Neural cell (in vitro differentiated cells): Measurements from ENCODE around the gene SLC25A48. TPM values are rescaled to one million over a fixed set of nuclear protein-coding genes. Genes with fewer than 3 reads are reported as not detected.

Source experiments
- H2AFZ ChIP-seq: fragments of 200-600, 300-800 bp; sonication (generic), shearing (Covaris generic); 2 replicates; pipeline ENCODE4 v1.6.0; 2014; ENCODE audit warnings: low read depth, mild to moderate bottlenecking, antibody characterized with exemption, low read length, moderate library complexity
- H3F3A ChIP-seq: fragments of 200-600 bp; shearing (Covaris generic); 2 replicates; pipeline ENCODE4 v1.6.1; 2016; ENCODE audit warnings: mild to moderate bottlenecking, moderate library complexity, mixed read lengths, antibody characterized with exemption, low read length; ENCODE audit not compliant: insufficient read depth, poor library complexity, severe bottlenecking
- H3K27ac ChIP-seq: fragments of 200-600, 300-800 bp; sonication (generic), shearing (Covaris generic); 2 replicates; pipeline ENCODE4 v1.5.1; 2014; ENCODE audit warnings: mild to moderate bottlenecking, low read length, moderate library complexity
- H3K27me3 ChIP-seq: fragments of 300-800, 200-600 bp; sonication (generic), shearing (Covaris generic); 2 replicates; pipeline ENCODE4 v1.6.0; 2014; ENCODE audit warnings: mild to moderate bottlenecking, low read depth, low read length, moderate library complexity; ENCODE audit not compliant: insufficient read depth
- H3K36me3 ChIP-seq: fragments of 300-800, 200-600 bp; sonication (generic), shearing (Covaris generic); 2 replicates; pipeline ENCODE4 v1.5.1; 2014; ENCODE audit warnings: mild to moderate bottlenecking, antibody characterized with exemption, low read length, moderate library complexity; ENCODE audit not compliant: insufficient read depth
- H3K4me2 ChIP-seq: fragments of 300-800, 200-600 bp; sonication (generic), shearing (Covaris generic); 2 replicates; pipeline ENCODE4 v1.6.0; 2014; ENCODE audit warnings: mild to moderate bottlenecking, low read length
- H3K4me3 ChIP-seq: fragments of 300-800, 200-600 bp; sonication (generic), shearing (Covaris generic); 2 replicates; pipeline ENCODE4 v1.5.1; 2014; ENCODE audit warnings: mild to moderate bottlenecking, low read length, moderate library complexity
- H3K79me2 ChIP-seq: fragments of 200-600 bp; shearing (Covaris generic); replicated peaks from 2 replicates; pipeline ENCODE4 v1.6.0; 2014; ENCODE audit warnings: mild to moderate bottlenecking, low read length, moderate library complexity; ENCODE audit not compliant: insufficient read depth
- H3K9ac ChIP-seq: fragments of 300-800, 200-600 bp; sonication (generic), shearing (Covaris generic); 2 replicates; pipeline ENCODE4 v1.6.1; 2016; ENCODE audit warnings: mild to moderate bottlenecking, low read length, mixed read lengths
- H3K9me2 ChIP-seq: fragments of 200-600 bp; shearing (Covaris generic); 2 replicates; pipeline ENCODE4 v1.6.1; 2016; ENCODE audit warnings: mild to moderate bottlenecking, low read length, mixed read lengths; ENCODE audit not compliant: insufficient read depth
- H3K9me3 ChIP-seq: fragments of 200-600, 300-800 bp; sonication (generic), shearing (Covaris generic); 2 replicates; pipeline ENCODE4 v1.6.1; 2016; ENCODE audit warnings: mild to moderate bottlenecking, mixed run types, low read length, moderate library complexity, mixed read lengths
- H4K20me1 ChIP-seq: fragments of 200-600 bp; shearing (Covaris generic); 2 replicates; pipeline ENCODE4 v1.6.1; 2016; ENCODE audit warnings: mild to moderate bottlenecking, mixed run types; ENCODE audit not compliant: insufficient read depth
- EP300 ChIP-seq: fragments of 450-650 bp; conservative IDR thresholded peaks from 2 replicates; pipeline ENCODE4 v1.6.1; 2014; ENCODE audit warnings: antibody characterized with exemption, mild to moderate bottlenecking, moderate library complexity; ENCODE audit not compliant: poor library complexity, severe bottlenecking
- EZH2 ChIP-seq: fragments of 200-600, 300-800 bp; shearing (Covaris generic), sonication (generic); IDR thresholded peaks from 2 replicates; pipeline ENCODE4 v1.6.1; 2014; ENCODE audit warnings: antibody characterized with exemption, low read length, borderline replicate concordance, mild to moderate bottlenecking; ENCODE audit not compliant: insufficient read depth, poor library complexity, severe bottlenecking
- MXI1 ChIP-seq: fragments of 450-650 bp; conservative IDR thresholded peaks from 2 replicates; pipeline ENCODE4 v1.6.1; 2014; ENCODE audit warnings: antibody characterized with exemption, mild to moderate bottlenecking; ENCODE audit not compliant: poor library complexity, severe bottlenecking
- POLR2AphosphoS5 ChIP-seq: IDR thresholded peaks from 2 replicates; pipeline ENCODE4 v1.6.1; 2012
- RAD21 ChIP-seq: fragments of 450-650 bp; conservative IDR thresholded peaks from 2 replicates; pipeline ENCODE4 v1.6.1; 2014; ENCODE audit warnings: antibody characterized with exemption, mild to moderate bottlenecking, moderate library complexity
- REST ChIP-seq: IDR thresholded peaks from 2 replicates; pipeline ENCODE4 v1.6.1; 2012; ENCODE audit warnings: borderline replicate concordance
- SMC3 ChIP-seq: fragments of 450-650 bp; conservative IDR thresholded peaks from 2 replicates; pipeline ENCODE4 v1.6.1; 2014; ENCODE audit warnings: antibody characterized with exemption, mild to moderate bottlenecking, moderate library complexity; ENCODE audit not compliant: poor library complexity
- TAF1 ChIP-seq: IDR thresholded peaks from 2 replicates; pipeline ENCODE4 v1.6.1; 2012; ENCODE audit warnings: low read depth
- polyA plus RNA-seq: library from polyadenylated mRNA; depleted of rRNA; stranded (reverse); fragments of >200 nt; gene quantifications from 2 replicates; pipeline ENCODE4 v1.2.3, GENCODE V29; 2014
- TF ChIP-seq, protein P1 (sequence below): fragments of 450-650 bp; IDR thresholded peaks from 2 replicates; pipeline ENCODE4 v1.5.1; 2014; ENCODE audit warnings: antibody characterized with exemption, mild to moderate bottlenecking, moderate library complexity; ENCODE audit not compliant: poor library complexity, severe bottlenecking

SLC25A48 gene
- polyA plus RNA-seq, 1 donor from 2014 or later: 1.0 TPM

- H3K27ac ChIP-seq: no peak overlapping the region
- no peak overlapping the region for H2AFZ ChIP-seq
- H3K9ac ChIP-seq: no peak overlapping the region
- H3K27me3 ChIP-seq: no peaks in the 10 kb centered on the region
- H3K36me3 ChIP-seq: no peaks in the 10 kb centered on the region
- H3F3A ChIP-seq: no peaks in the 10 kb centered on the region
- H3K9me3 ChIP-seq: no peaks in the 10 kb centered on the region
- H3K4me2 ChIP-seq: no peak overlapping the region
- H3K9me2 ChIP-seq: no peaks in the 10 kb centered on the region
- no peak overlapping the region for H3K4me3 ChIP-seq
- no peaks in the 10 kb centered on the region for H4K20me1 ChIP-seq
- TF ChIP-seq REST (no peak), EZH2 (no peak), TAF1 (no peak), EP300 (no peak), MXI1 (no peak), RAD21 (no peak), SMC3 (no peak), POLR2AphosphoS5 (no peak)
- TF ChIP-seq, protein P1, sequence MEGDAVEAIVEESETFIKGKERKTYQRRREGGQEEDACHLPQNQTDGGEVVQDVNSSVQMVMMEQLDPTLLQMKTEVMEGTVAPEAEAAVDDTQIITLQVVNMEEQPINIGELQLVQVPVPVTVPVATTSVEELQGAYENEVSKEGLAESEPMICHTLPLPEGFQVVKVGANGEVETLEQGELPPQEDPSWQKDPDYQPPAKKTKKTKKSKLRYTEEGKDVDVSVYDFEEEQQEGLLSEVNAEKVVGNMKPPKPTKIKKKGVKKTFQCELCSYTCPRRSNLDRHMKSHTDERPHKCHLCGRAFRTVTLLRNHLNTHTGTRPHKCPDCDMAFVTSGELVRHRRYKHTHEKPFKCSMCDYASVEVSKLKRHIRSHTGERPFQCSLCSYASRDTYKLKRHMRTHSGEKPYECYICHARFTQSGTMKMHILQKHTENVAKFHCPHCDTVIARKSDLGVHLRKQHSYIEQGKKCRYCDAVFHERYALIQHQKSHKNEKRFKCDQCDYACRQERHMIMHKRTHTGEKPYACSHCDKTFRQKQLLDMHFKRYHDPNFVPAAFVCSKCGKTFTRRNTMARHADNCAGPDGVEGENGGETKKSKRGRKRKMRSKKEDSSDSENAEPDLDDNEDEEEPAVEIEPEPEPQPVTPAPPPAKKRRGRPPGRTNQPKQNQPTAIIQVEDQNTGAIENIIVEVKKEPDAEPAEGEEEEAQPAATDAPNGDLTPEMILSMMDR: no peak
- H3K79me2 ChIP-seq: no peaks in the 10 kb centered on the region
Observed at GRCh38 chr5:135847976-135848375, 13.5 kb downstream of the SLC25A48 start.

GRCh38 chr5:135850231-135850630, 15.8 kb downstream of the SLC25A48 start:
- H4K20me1 ChIP-seq: no peaks in the 10 kb centered on the region
- no peaks in the 10 kb centered on the region for H3K9me2 ChIP-seq
- H3K36me3 ChIP-seq: no peaks in the 10 kb centered on the region
- no peak overlapping the region for H3K9ac ChIP-seq
- no peak overlapping the region for H2AFZ ChIP-seq
- no peaks in the 10 kb centered on the region for H3K27me3 ChIP-seq
- TF ChIP-seq MXI1: no peak
- TF ChIP-seq, protein P1: no peak
- no peak for TF ChIP-seq SMC3
- TF ChIP-seq POLR2AphosphoS5: no peak
- TF ChIP-seq EZH2: no peak
- no peak for TF ChIP-seq RAD21
- TF ChIP-seq EP300: no peak
- TF ChIP-seq REST: no peak
- no peaks in the 10 kb centered on the region for H3F3A ChIP-seq
- H3K79me2 ChIP-seq: no peaks in the 10 kb centered on the region
- no peak overlapping the region for H3K4me3 ChIP-seq
- no peak overlapping the region for H3K27ac ChIP-seq
- no peaks in the 10 kb centered on the region for H3K9me3 ChIP-seq
- no peak overlapping the region for H3K4me2 ChIP-seq
